Measurements from ENCODE around the gene PINK1.

The PINK1 gene

DNA sequence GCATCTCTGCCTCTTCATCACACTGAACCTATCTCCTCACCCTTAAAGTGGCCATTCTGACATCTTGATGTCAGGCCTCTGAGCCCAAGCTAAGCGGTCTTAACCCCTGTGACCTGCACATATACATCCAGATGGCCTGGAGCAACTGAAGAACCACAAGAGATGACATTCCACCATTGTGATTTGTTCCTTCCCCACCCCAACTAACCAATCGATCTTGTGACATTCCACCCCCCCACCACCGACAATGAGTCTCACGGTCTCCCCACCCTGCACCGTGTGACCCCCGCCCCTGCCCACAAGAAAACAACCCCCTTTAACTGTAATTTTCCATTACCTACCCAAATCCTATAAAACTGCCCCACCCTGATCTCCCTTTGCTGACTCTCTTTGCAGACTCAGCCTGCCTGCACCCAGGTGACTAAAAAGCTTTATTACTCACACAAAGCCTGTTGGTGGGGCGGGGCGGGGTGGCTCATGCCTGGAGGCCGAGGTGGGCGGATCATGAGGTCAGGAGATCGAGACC, 21.0 kb upstream of the PINK1 start:
- H2BK12ac ChIP-seq (ENCODE audit: low read length) = no peak overlapping the region
- no peaks in the 10 kb centered on the region for H3K9me3 ChIP-seq (replicated peaks in 1 of 2; ENCODE audit: control insufficient read depth in 2 of 2, insufficient read depth in 1 of 2, low read depth in 1 of 2, low read length in 2 of 2)
- H2AFZ ChIP-seq (ENCODE audit: low read length) = no peak overlapping the region
- no peak overlapping the region for H3K4me2 ChIP-seq (ENCODE audit: insufficient read depth, low read length, poor library complexity, severe bottlenecking)
- peaks cover 0 to 34% (median 0%) of the 10 kb centered on the region in 3 experiments for H3K27me3 ChIP-seq (ENCODE audit: control insufficient read depth in 3 of 3, insufficient read depth in 3 of 3, low read depth in 1 of 3, low read length in 3 of 3)
- no peaks in the 10 kb centered on the region for H3K79me1 ChIP-seq (ENCODE audit: low read depth, low read length)
- no peaks in the 10 kb centered on the region for H3K36me3 ChIP-seq (replicated peaks in 1 of 2; ENCODE audit: control insufficient read depth in 2 of 2, insufficient read depth in 2 of 2, low read length in 2 of 2)
- no peak overlapping the region for H3K4ac ChIP-seq (ENCODE audit: low read length)
- no peak overlapping the region for H2BK120ac ChIP-seq (ENCODE audit: low read depth, low read length)
- DNase-seq (ENCODE audit: low spot score) = no peak
- no peak overlapping the region for H4K8ac ChIP-seq (ENCODE audit: low read depth, low read length)
- H3K18ac ChIP-seq (ENCODE audit: low read length) = no peak overlapping the region
- H3K4me3 ChIP-seq (ENCODE audit: low read length in 2 of 2) = no peak overlapping the region
- H3K9ac ChIP-seq (ENCODE audit: low read depth, low read length, poor library complexity) = no peak overlapping the region
- H2AK5ac ChIP-seq (ENCODE audit: low read depth, low read length) = no peak overlapping the region
- H2BK15ac ChIP-seq (ENCODE audit: low read length) = no peak overlapping the region
- H2BK5ac ChIP-seq (ENCODE audit: low read length) = no peak overlapping the region
- no CpG with 5 or more reads among the region's 11 CpGs for WGBS, 2 donors (ENCODE audit: extremely low coverage in 2 of 2, insufficient read length in 2 of 2, insufficient replicate concordance in 1 of 2)
- H3K4me1 ChIP-seq (ENCODE audit: control insufficient read depth in 2 of 2, insufficient read depth in 1 of 2, low read depth in 1 of 2, low read length in 2 of 2) = peaks cover 0 to 4% of the 10 kb centered on the region in 2 donors
- no peak overlapping the region for H4K91ac ChIP-seq (ENCODE audit: low read depth, low read length, poor library complexity)
- no peak overlapping the region for H3K14ac ChIP-seq (ENCODE audit: low read length)
- H3K27ac ChIP-seq (replicated peaks; ENCODE audit: low read length) = no peak overlapping the region
- no peak overlapping the region for H3K23ac ChIP-seq (ENCODE audit: low read depth, low read length, poor library complexity)

DNA sequence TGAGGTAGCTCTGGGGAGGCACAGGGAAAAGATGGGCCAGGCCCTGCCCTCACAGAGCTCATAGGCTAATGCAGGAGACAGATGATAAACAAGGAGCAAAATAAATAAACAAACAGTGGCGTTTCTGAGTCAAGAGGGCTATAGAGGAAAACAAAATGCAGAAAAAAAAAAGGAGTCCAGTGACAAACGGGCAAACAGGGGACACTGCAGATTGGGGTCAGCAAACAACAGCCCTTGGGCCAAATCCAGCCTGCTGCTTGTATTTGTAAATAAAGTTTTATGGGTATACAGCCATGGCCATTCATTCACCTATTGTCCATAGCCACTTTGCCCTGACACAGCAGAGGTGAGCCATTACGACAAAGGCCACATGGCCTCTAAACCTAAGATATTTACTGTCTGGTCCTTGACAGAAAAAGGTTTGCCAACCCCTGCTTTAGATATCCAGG, 19.1 kb upstream of the PINK1 start:
- WGBS, 2 donors (ENCODE audit: extremely low coverage in 2 of 2, insufficient read length in 2 of 2, insufficient replicate concordance in 1 of 2) = no CpG with 5 or more reads among the region's 3 CpGs
- no peak overlapping the region for H3K23ac ChIP-seq (ENCODE audit: low read depth, low read length, poor library complexity)
- peak overlapping the region; percentile 31 for H2AFZ ChIP-seq (ENCODE audit: low read length)
- H4K8ac ChIP-seq (ENCODE audit: low read depth, low read length) = no peak overlapping the region
- no peak overlapping the region for H3K9ac ChIP-seq (ENCODE audit: low read depth, low read length, poor library complexity)
- peaks cover 0 to 32% (median 0%) of the 10 kb centered on the region in 3 experiments for H3K27me3 ChIP-seq (ENCODE audit: control insufficient read depth in 3 of 3, insufficient read depth in 3 of 3, low read depth in 1 of 3, low read length in 3 of 3)
- no peak overlapping the region for H2BK12ac ChIP-seq (ENCODE audit: low read length)
- no peak overlapping the region for H3K27ac ChIP-seq (replicated peaks; ENCODE audit: low read length)
- no peak for DNase-seq (ENCODE audit: low spot score)
- H3K79me1 ChIP-seq (ENCODE audit: low read depth, low read length) = no peaks in the 10 kb centered on the region
- H3K4me3 ChIP-seq (ENCODE audit: low read length in 2 of 2) = no peak overlapping the region
- H3K18ac ChIP-seq (ENCODE audit: low read length) = no peak overlapping the region
- H3K9me3 ChIP-seq (replicated peaks in 1 of 2; ENCODE audit: control insufficient read depth in 2 of 2, insufficient read depth in 1 of 2, low read depth in 1 of 2, low read length in 2 of 2) = no peaks in the 10 kb centered on the region
- no peak overlapping the region for H2BK120ac ChIP-seq (ENCODE audit: low read depth, low read length)
- H3K4me2 ChIP-seq (ENCODE audit: insufficient read depth, low read length, poor library complexity, severe bottlenecking) = no peak overlapping the region
- no peak overlapping the region for H3K14ac ChIP-seq (ENCODE audit: low read length)
- H2AK5ac ChIP-seq (ENCODE audit: low read depth, low read length) = no peak overlapping the region
- H3K4me1 ChIP-seq (ENCODE audit: control insufficient read depth in 2 of 2, insufficient read depth in 1 of 2, low read depth in 1 of 2, low read length in 2 of 2) = peaks cover 0 to 4% of the 10 kb centered on the region in 2 donors
- H4K91ac ChIP-seq (ENCODE audit: low read depth, low read length, poor library complexity) = no peak overlapping the region
- H2BK15ac ChIP-seq (ENCODE audit: low read length) = no peak overlapping the region
- H2BK5ac ChIP-seq (ENCODE audit: low read length) = no peak overlapping the region
- no peaks in the 10 kb centered on the region for H3K36me3 ChIP-seq (replicated peaks in 1 of 2; ENCODE audit: control insufficient read depth in 2 of 2, insufficient read depth in 2 of 2, low read length in 2 of 2)
- H3K4ac ChIP-seq (ENCODE audit: low read length) = no peak overlapping the region

DNA sequence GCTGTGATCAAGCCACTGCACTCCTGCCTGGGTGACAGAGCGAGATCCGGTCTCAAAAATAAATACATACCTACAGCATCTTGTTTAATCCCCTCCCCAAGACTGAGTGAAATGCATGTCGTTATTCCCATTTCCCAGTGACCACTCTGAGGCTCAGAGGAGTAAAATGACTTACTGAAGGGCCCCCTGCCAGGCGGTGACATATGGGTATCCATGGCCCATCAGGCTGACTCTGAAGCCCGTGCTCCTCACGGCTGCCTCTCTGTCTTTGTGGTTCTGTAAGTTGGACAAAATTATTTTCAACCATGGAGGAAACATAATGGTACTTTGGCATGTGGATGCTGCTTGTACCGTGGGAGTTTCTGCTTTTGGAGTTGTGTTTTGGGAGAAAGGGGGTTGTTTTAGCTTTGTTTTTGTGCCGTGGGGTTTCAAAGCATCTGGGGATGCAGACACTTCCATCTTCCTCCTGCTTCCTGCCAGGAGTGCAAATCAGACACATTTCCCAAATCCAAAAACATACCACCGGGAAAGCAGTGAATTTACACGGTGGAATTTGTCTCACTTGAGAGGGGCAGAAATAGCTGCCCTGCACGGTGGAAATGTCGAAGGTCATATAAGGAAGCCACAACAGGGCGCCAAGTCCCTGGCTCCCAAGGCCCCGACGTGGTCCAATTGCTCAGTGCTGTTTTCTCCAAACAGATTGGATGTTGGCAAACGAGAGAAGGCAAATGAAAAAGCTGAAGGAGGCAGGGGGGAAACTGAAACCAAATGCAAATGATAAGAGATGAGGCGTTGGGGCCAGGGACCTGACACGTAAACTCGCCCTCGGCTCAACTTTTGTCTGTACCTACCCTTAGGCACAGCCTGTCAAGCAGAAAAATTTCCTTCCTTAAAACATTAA, 17.1 kb upstream of the PINK1 start:
- H3K18ac ChIP-seq (ENCODE audit: low read length) = no peak overlapping the region
- no peak overlapping the region for H3K4me2 ChIP-seq (ENCODE audit: insufficient read depth, low read length, poor library complexity, severe bottlenecking)
- no peak overlapping the region for H3K4me3 ChIP-seq (ENCODE audit: low read length in 2 of 2)
- H2BK12ac ChIP-seq (ENCODE audit: low read length) = no peak overlapping the region
- H2AK5ac ChIP-seq (ENCODE audit: low read depth, low read length) = no peak overlapping the region
- no peak overlapping the region for H3K27ac ChIP-seq (replicated peaks; ENCODE audit: low read length)
- DNase-seq (ENCODE audit: low spot score) = no peak
- no peaks in the 10 kb centered on the region for H3K79me1 ChIP-seq (ENCODE audit: low read depth, low read length)
- H2BK120ac ChIP-seq (ENCODE audit: low read depth, low read length) = no peak overlapping the region
- peaks cover 0 to 41% (median 0%) of the 10 kb centered on the region in 3 experiments for H3K27me3 ChIP-seq (ENCODE audit: control insufficient read depth in 3 of 3, insufficient read depth in 3 of 3, low read depth in 1 of 3, low read length in 3 of 3)
- no peak overlapping the region for H3K14ac ChIP-seq (ENCODE audit: low read length)
- H4K91ac ChIP-seq (ENCODE audit: low read depth, low read length, poor library complexity) = no peak overlapping the region
- no peak overlapping the region for H3K4ac ChIP-seq (ENCODE audit: low read length)
- no peak overlapping the region for H4K8ac ChIP-seq (ENCODE audit: low read depth, low read length)
- H2BK15ac ChIP-seq (ENCODE audit: low read length) = no peak overlapping the region
- H3K23ac ChIP-seq (ENCODE audit: low read depth, low read length, poor library complexity) = no peak overlapping the region
- no CpG with 5 or more reads among the region's 20 CpGs for WGBS, 2 donors (ENCODE audit: extremely low coverage in 2 of 2, insufficient read length in 2 of 2, insufficient replicate concordance in 1 of 2)
- H2BK5ac ChIP-seq (ENCODE audit: low read length) = no peak overlapping the region
- H3K4me1 ChIP-seq (ENCODE audit: control insufficient read depth in 2 of 2, insufficient read depth in 1 of 2, low read depth in 1 of 2, low read length in 2 of 2) = peaks cover 0 to 2% of the 10 kb centered on the region in 2 donors
- H3K9ac ChIP-seq (ENCODE audit: low read depth, low read length, poor library complexity) = no peak overlapping the region
- H2AFZ ChIP-seq (ENCODE audit: low read length) = peak overlapping the region; percentile 20
- no peaks in the 10 kb centered on the region for H3K36me3 ChIP-seq (replicated peaks in 1 of 2; ENCODE audit: control insufficient read depth in 2 of 2, insufficient read depth in 2 of 2, low read length in 2 of 2)
- H3K9me3 ChIP-seq (replicated peaks in 1 of 2; ENCODE audit: control insufficient read depth in 2 of 2, insufficient read depth in 1 of 2, low read depth in 1 of 2, low read length in 2 of 2) = no peaks in the 10 kb centered on the region

DNA sequence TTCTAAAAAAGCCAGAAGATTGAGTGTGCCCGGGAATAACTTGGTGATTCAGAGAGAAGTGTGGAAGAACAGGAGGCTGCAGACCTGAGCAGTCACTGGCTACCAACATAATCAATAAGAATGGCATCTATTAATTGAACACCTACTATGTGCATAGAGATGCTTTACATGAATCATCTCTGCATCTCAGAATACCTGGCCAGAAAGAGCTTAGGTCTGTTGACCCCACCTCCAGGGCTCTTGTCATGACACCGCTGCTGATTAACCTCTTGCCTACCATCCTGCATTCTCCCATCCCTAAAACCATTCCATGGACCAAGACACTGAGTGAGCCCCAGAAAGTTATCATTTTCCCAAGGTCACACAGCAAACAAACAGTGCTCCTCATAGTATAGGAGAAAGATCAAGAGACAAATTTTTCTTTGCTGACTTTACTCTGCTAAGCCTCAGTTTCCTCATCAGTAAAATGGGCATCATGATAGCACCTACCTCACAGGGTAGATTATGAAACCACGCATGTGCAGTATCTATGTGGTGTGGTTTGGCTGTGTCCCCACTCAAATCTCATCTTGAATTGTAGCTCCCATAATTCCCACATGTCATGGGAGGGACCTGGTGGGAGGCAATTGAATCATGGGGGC, 16.3 kb upstream of the PINK1 start:
- no peak overlapping the region for H2BK15ac ChIP-seq (ENCODE audit: low read length)
- H3K4me3 ChIP-seq (ENCODE audit: low read length in 2 of 2) = no peak overlapping the region

More for the DNA sequence above, 16.3 kb upstream of the PINK1 start:
- H4K91ac ChIP-seq (ENCODE audit: low read depth, low read length, poor library complexity) = no peak overlapping the region
- no peaks in the 10 kb centered on the region for H3K36me3 ChIP-seq (replicated peaks in 1 of 2; ENCODE audit: control insufficient read depth in 2 of 2, insufficient read depth in 2 of 2, low read length in 2 of 2)
- peaks cover 0 to 2% of the 10 kb centered on the region in 2 donors for H3K4me1 ChIP-seq (ENCODE audit: control insufficient read depth in 2 of 2, insufficient read depth in 1 of 2, low read depth in 1 of 2, low read length in 2 of 2)
- no peaks in the 10 kb centered on the region for H3K79me1 ChIP-seq (ENCODE audit: low read depth, low read length)
- H3K27ac ChIP-seq (replicated peaks; ENCODE audit: low read length) = no peak overlapping the region
- no peak overlapping the region for H2AK5ac ChIP-seq (ENCODE audit: low read depth, low read length)
- no peak overlapping the region for H3K23ac ChIP-seq (ENCODE audit: low read depth, low read length, poor library complexity)
- WGBS, 2 donors (ENCODE audit: extremely low coverage in 2 of 2, insufficient read length in 2 of 2, insufficient replicate concordance in 1 of 2) = no CpG with 5 or more reads among the region's 3 CpGs
- H2AFZ ChIP-seq (ENCODE audit: low read length) = no peak overlapping the region
- H2BK12ac ChIP-seq (ENCODE audit: low read length) = no peak overlapping the region
- H2BK120ac ChIP-seq (ENCODE audit: low read depth, low read length) = no peak overlapping the region
- no peaks in the 10 kb centered on the region for H3K9me3 ChIP-seq (replicated peaks in 1 of 2; ENCODE audit: control insufficient read depth in 2 of 2, insufficient read depth in 1 of 2, low read depth in 1 of 2, low read length in 2 of 2)
- no peak for DNase-seq (ENCODE audit: low spot score)
- no peak overlapping the region for H2BK5ac ChIP-seq (ENCODE audit: low read length)
- no peak overlapping the region for H3K9ac ChIP-seq (ENCODE audit: low read depth, low read length, poor library complexity)
- H3K4me2 ChIP-seq (ENCODE audit: insufficient read depth, low read length, poor library complexity, severe bottlenecking) = no peak overlapping the region
- H3K18ac ChIP-seq (ENCODE audit: low read length) = no peak overlapping the region
- no peak overlapping the region for H3K4ac ChIP-seq (ENCODE audit: low read length)
- peaks cover 0 to 41% (median 0%) of the 10 kb centered on the region in 3 experiments for H3K27me3 ChIP-seq (ENCODE audit: control insufficient read depth in 3 of 3, insufficient read depth in 3 of 3, low read depth in 1 of 3, low read length in 3 of 3)
- no peak overlapping the region for H3K14ac ChIP-seq (ENCODE audit: low read length)
- H4K8ac ChIP-seq (ENCODE audit: low read depth, low read length) = no peak overlapping the region
